ENCODE results near the gene SHISA6.

Gene SHISA6

GRCh38 chr17:11285946-11286345 lies 44.9 kb downstream of the SHISA6 start:
- H3K4me3 ChIP-seq (ENCODE audit: low read depth, low read length), result no peak overlapping the region
- no peak for DNase-seq (ENCODE audit: low read depth)
- no peak for TF ChIP-seq CTCF (IDR thresholded peaks at IDR 0.05; ENCODE audit: insufficient read depth, low read depth, low read length, missing control alignments)

- TF ChIP-seq CTCF (IDR thresholded peaks at IDR 0.05; ENCODE audit: insufficient read depth, low read depth, low read length, missing control alignments), result no peak
- DNase-seq (ENCODE audit: low read depth), result no peak
- H3K4me3 ChIP-seq (ENCODE audit: low read depth, low read length), result no peak overlapping the region
These were observed 46.8 kb downstream of the SHISA6 start for GRCh38 chr17:11287791-11288190.

GRCh38 chr17:11290814-11291213 lies 49.8 kb downstream of the SHISA6 start:
- no peak overlapping the region for H3K4me3 ChIP-seq (ENCODE audit: low read depth, low read length)
- TF ChIP-seq CTCF (IDR thresholded peaks at IDR 0.05; ENCODE audit: insufficient read depth, low read depth, low read length, missing control alignments), result no peak
- no peak for DNase-seq (ENCODE audit: low read depth)

- H3K4me3 ChIP-seq (ENCODE audit: low read depth, low read length), result no peak overlapping the region
- DNase-seq (ENCODE audit: low read depth), result no peak
- TF ChIP-seq CTCF (IDR thresholded peaks at IDR 0.05; ENCODE audit: insufficient read depth, low read depth, low read length, missing control alignments), result no peak
These were observed 51.5 kb downstream of the SHISA6 start for GRCh38 chr17:11292491-11292890.

GRCh38 chr17:11293480-11293879 lies 52.5 kb downstream of the SHISA6 start:
- no peak for DNase-seq (ENCODE audit: low read depth)
- no peak overlapping the region for H3K4me3 ChIP-seq (ENCODE audit: low read depth, low read length)
- no peak for TF ChIP-seq CTCF (IDR thresholded peaks at IDR 0.05; ENCODE audit: insufficient read depth, low read depth, low read length, missing control alignments)

GRCh38 chr17:11294826-11295225 lies 53.8 kb downstream of the SHISA6 start:
- no peak overlapping the region for H3K4me3 ChIP-seq (ENCODE audit: low read depth, low read length)
- DNase-seq (ENCODE audit: low read depth), result no peak
- no peak for TF ChIP-seq CTCF (IDR thresholded peaks at IDR 0.05; ENCODE audit: insufficient read depth, low read depth, low read length, missing control alignments)

- DNase-seq (ENCODE audit: low read depth), result peak; percentile 23
- TF ChIP-seq CTCF (IDR thresholded peaks at IDR 0.05; ENCODE audit: insufficient read depth, low read depth, low read length, missing control alignments), result peak; percentile 40
- no peak overlapping the region for H3K4me3 ChIP-seq (ENCODE audit: low read depth, low read length)
These were observed 56.0 kb downstream of the SHISA6 start for GRCh38 chr17:11296994-11297393.
